Progenitor cell of endocrine pancreas (in vitro differentiated cells): ENCODE data around the gene OLAH. TPM values are rescaled to one million over a fixed set of nuclear protein-coding genes. Genes with fewer than 3 reads are reported as not detected.

Source experiments
- DNase-seq: peaks from one replicate; pipeline ENCODE4 v3.0.0; 2021; ENCODE audit warnings: low spot score; ENCODE audit not compliant: unreplicated experiment
- H3K27ac Mint-ChIP-seq: 2 replicates; pipeline ENCODE4 v1.8.0; 2021; ENCODE audit warnings: mild to moderate bottlenecking, moderate library complexity, mixed read lengths
- H3K27me3 Mint-ChIP-seq: 2 replicates; pipeline ENCODE4 v1.8.0; 2021; ENCODE audit warnings: mixed read lengths
- H3K36me3 Mint-ChIP-seq: 2 replicates; pipeline ENCODE4 v1.8.0; 2022; ENCODE audit warnings: mixed read lengths; ENCODE audit not compliant: insufficient read depth
- H3K4me1 Mint-ChIP-seq: 2 replicates; pipeline ENCODE4 v1.8.0; 2021; ENCODE audit warnings: low read depth, mixed read lengths
- H3K4me3 Mint-ChIP-seq: 2 replicates; pipeline ENCODE4 v1.8.0; 2021; ENCODE audit warnings: low read depth, mild to moderate bottlenecking, moderate library complexity, mixed read lengths
- H3K9me3 Mint-ChIP-seq: 2 replicates; pipeline ENCODE4 v1.8.0; 2021; ENCODE audit warnings: low read depth, mixed read lengths
- total RNA-seq: library from RNA; stranded (reverse); gene quantifications from 2 replicates; pipeline ENCODE4 v1.2.1, GENCODE V29; 2021
- TF ChIP-seq, protein P1 (sequence below): fragments of 200-600 bp; sonication (generic); IDR thresholded peaks from one replicate; pipeline ENCODE4 v1.5.0; 2021; ENCODE audit warnings: antibody characterized with exemption, mild to moderate bottlenecking; ENCODE audit not compliant: unreplicated experiment

Gene OLAH
- total RNA-seq, 1 donor from 2014 or later, result not detected

DNA sequence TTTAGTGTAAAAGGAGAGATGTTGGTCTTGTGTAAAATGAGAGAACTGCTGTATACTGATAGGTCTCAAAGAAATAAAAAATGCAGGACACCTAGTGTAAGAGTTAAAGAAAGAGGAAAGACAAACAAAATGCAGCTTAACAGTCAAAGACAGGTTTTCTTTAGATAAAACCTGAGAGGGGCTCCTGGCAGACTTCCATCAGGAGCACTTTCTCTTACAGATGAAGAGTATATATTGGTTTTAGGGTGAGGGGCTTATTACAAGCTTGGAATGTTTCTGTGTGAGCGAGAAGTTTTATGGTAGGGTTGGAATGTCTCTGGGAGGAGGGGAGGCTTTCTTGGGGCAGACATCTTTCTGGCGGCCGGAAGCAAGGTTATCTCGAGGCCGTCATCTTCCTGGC lies 28.6 kb downstream of the OLAH start:
- Mint-ChIP-seq H3K27ac (no peak overlapping the region), H3K36me3 (peaks cover 17% of the 10 kb centered on the region), H3K27me3 (no peaks in the 10 kb centered on the region), H3K4me1 (no peaks in the 10 kb centered on the region), H3K4me3 (no peak overlapping the region), H3K9me3 (peaks cover 18% of the 10 kb centered on the region)
- DNase-seq, result no peak
- TF ChIP-seq, protein P1, sequence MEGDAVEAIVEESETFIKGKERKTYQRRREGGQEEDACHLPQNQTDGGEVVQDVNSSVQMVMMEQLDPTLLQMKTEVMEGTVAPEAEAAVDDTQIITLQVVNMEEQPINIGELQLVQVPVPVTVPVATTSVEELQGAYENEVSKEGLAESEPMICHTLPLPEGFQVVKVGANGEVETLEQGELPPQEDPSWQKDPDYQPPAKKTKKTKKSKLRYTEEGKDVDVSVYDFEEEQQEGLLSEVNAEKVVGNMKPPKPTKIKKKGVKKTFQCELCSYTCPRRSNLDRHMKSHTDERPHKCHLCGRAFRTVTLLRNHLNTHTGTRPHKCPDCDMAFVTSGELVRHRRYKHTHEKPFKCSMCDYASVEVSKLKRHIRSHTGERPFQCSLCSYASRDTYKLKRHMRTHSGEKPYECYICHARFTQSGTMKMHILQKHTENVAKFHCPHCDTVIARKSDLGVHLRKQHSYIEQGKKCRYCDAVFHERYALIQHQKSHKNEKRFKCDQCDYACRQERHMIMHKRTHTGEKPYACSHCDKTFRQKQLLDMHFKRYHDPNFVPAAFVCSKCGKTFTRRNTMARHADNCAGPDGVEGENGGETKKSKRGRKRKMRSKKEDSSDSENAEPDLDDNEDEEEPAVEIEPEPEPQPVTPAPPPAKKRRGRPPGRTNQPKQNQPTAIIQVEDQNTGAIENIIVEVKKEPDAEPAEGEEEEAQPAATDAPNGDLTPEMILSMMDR, result no peak

DNA sequence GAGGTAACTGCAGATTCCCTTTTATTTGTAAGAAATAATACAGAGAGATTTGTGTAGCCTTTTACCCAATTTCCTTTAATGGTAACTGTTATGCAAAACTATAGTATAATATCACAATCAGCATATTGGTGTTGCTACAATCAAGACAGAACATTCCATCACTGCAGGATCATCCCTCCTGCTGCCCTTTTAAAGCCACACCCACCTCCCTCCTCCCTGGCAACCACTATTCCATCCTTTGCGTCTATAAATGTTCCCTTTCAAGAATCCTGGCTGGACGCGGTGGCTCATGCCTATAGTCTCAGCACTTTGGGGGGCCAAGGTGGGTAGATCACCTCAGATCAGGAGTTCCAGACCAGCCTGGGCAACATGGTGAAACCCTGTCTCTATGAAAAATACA lies 31.7 kb downstream of the OLAH start:
- no peak overlapping the region for H3K4me3 Mint-ChIP-seq
- no peaks in the 10 kb centered on the region for H3K4me1 Mint-ChIP-seq
- no peaks in the 10 kb centered on the region for H3K27me3 Mint-ChIP-seq
- TF ChIP-seq, protein P1, result no peak
- H3K27ac Mint-ChIP-seq, result no peak overlapping the region
- peaks cover 12% of the 10 kb centered on the region for H3K9me3 Mint-ChIP-seq
- peaks cover 17% of the 10 kb centered on the region for H3K36me3 Mint-ChIP-seq
- no peak for DNase-seq

DNA sequence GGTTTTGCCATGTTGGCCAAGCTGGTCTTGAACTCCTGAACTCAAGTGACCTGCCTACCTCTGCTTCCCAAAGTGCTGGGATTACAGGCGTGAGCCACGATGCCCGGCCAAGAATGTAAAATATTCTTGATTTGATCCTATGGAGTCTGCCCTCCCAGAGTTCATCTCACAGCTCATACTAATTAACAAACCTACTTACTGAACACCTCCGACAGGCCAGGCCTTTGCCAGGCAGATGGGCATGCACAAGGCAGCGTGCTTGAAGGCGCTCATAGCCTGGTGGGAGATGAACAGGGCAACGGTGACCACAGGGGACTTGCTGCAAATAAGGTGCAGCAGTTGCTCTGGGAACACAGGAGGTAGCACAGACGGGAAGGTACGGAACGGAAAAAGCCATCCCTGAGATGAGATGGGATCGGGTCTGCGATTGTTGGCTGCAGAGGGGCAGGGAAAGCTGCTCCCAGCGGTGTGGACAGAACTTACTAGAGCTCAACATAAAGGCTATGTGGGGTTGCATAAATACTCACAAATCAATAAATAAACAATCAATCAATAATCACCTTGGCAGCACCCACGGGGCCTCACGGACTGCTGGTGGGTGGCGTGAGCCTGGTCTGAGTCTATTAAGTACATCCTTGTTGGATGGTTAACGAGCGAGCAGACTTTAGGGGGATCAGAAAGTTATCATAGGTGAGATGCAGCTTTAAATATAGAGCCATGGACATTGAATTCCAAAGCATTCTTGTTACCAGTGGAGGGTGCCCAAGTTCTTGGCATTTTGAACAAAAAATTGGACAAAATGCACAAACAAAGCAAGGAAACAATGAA lies 40.1 kb downstream of the OLAH start:
- H3K4me3 Mint-ChIP-seq, result no peak overlapping the region
- no peak for DNase-seq
- no peak overlapping the region for H3K27ac Mint-ChIP-seq
- peaks cover 1% of the 10 kb centered on the region for H3K36me3 Mint-ChIP-seq
- H3K4me1 Mint-ChIP-seq, result peaks cover 10% of the 10 kb centered on the region
- H3K9me3 Mint-ChIP-seq, result no peaks in the 10 kb centered on the region
- no peaks in the 10 kb centered on the region for H3K27me3 Mint-ChIP-seq
- TF ChIP-seq, protein P1, result no peak

DNA sequence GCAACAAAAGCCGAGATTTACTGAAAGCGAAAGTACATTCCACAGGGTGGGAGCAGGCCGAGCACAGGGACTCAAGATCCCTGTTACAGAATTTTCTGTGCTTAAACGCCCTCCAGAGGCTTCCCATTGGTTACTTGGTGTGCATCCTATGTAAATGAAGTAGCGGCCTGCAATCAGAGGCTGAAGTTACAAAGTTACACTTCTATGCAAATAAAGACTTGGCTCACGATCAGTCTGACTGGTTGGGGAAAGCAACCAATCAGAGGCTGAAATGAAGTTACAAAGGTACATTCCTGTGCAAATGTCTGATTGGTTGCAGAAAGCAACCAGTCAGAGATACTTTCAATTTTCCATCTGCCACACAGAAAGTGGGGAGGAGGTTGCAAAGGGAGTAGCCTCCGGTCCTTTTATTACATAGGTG lies 40.8 kb downstream of the OLAH start:
- Mint-ChIP-seq H3K27me3 (no peaks in the 10 kb centered on the region), H3K36me3 (peaks cover 1% of the 10 kb centered on the region), H3K4me1 (peaks cover 10% of the 10 kb centered on the region), H3K4me3 (no peak overlapping the region), H3K27ac (no peak overlapping the region), H3K9me3 (no peaks in the 10 kb centered on the region)
- DNase-seq, result no peak
- TF ChIP-seq, protein P1, result no peak

DNA sequence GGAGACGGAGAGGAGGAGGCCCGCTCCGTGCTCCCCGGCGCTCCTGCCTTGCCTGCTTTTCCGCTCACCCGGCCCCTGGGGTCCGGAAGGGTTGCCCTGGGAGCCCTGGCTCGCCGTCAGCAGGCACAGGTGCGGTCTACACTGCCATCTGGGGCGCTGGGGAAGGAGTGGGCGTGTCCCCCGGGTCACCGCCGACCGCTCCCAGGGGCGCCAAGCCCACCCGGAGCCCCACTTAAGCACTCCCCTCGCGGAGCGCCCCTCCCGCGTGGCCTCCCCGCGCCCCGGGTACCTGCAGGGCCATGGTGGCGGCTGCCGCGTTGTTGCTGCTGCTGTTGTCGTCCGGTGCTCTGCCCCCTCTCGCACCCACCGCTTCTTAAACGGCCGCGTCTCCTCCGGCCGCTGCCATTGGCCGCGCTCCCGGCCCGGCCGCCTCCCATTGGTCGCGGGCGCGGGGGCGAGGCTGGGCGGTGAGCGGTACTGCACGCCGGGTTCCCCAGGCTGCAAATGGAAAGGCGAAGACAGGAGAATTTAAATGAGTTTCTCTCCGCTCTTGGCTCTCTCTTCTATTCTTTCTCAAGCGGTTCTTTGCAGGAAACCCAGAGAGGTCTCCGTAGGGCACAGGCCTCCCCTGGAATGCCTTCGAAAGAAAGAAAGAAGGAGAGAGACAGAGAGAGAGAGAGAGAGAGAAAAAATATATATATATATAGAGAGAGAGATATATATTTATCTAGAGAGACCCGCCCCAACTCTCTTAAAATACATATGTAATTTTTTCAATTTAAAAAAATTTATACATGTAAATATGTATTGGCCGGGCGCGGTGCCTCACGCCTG lies 44.9 kb downstream of the OLAH start, which contains the start of gene ACBD7:
ACBD7 (minus strand) TSS at position 349 of the 834 bp plus-strand sequence; CDS start at position 301, 48 bp downstream.
- Mint-ChIP-seq H3K4me3 (peak within 1 kb of the TSS; percentile 68), H3K27me3 (peaks cover 10% of the 10 kb centered on the region), H3K27ac (no peak within 1 kb of the TSS), H3K9me3 (no peaks in the 10 kb centered on the region), H3K4me1 (peaks cover 4% of the 10 kb centered on the region), H3K36me3 (peaks cover 1% of the 10 kb centered on the region)
- TF ChIP-seq, protein P1, result peak; percentile 53
- DNase-seq, result peak; percentile 77
